HG03095 (cell line): ENCODE data around the gene TBX18.

Source experiments
- ATAC-seq: cut with Tn5 transposase; IDR thresholded peaks from one replicate; pipeline ENCODE4 v1.9.1; 2021; ENCODE audit warnings: moderate library complexity; ENCODE audit not compliant: unreplicated experiment

Gene TBX18

GRCh38 chr6:84773133-84773430, 8.7 kb upstream of the TBX18 start:
- ATAC-seq = no peak

- no peak for ATAC-seq
Observed at GRCh38 chr6:84772428-84773132, 8.2 kb upstream of the TBX18 start.

GRCh38 chr6:84771756-84772356, 7.5 kb upstream of the TBX18 start:
- ATAC-seq = no peak

- no peak for ATAC-seq
Observed at GRCh38 chr6:84771125-84771755, 6.8 kb upstream of the TBX18 start.

- ATAC-seq = no peak
Observed at GRCh38 chr6:84770521-84770920, 6.1 kb upstream of the TBX18 start.

GRCh38 chr6:84769306-84769705, 4.9 kb upstream of the TBX18 start:
- no peak for ATAC-seq

GRCh38 chr6:84768442-84769174, 4.2 kb upstream of the TBX18 start:
- ATAC-seq = no peak

GRCh38 chr6:84767526-84768201, 3.3 kb upstream of the TBX18 start:
- no peak for ATAC-seq

- no peak for ATAC-seq
Observed at GRCh38 chr6:84766799-84767525, 2.6 kb upstream of the TBX18 start.

- no peak for ATAC-seq
Observed at GRCh38 chr6:84766118-84766798, 1.9 kb upstream of the TBX18 start.

GRCh38 chr6:84763886-84764331, 489 bp downstream of the TBX18 start:
- no peak for ATAC-seq

GRCh38 chr6:84763003-84763885, 1.2 kb downstream of the TBX18 start:
- no peak for ATAC-seq

GRCh38 chr6:84762220-84763002, 2.0 kb downstream of the TBX18 start:
- no peak for ATAC-seq

- ATAC-seq = no peak
Observed at GRCh38 chr6:84758486-84758885, 5.9 kb downstream of the TBX18 start.

GRCh38 chr6:84756877-84757276, 7.5 kb downstream of the TBX18 start:
- no peak for ATAC-seq

GRCh38 chr6:84756466-84756865, 7.9 kb downstream of the TBX18 start:
- ATAC-seq = no peak

- no peak for ATAC-seq
Observed at GRCh38 chr6:84753173-84753572, 11.2 kb downstream of the TBX18 start.

- ATAC-seq = no peak
Observed at GRCh38 chr6:84752118-84752850, 12.1 kb downstream of the TBX18 start.
